Stomach (tissue), 9 donors: Measurements from ENCODE around the gene YIF1B. TPM values are rescaled to one million over a fixed set of nuclear protein-coding genes. Genes with fewer than 3 reads are reported as not detected.

Experiments
- DNase-seq, 2 donors: peaks; one replicate each; pipeline versions ENCODE4 v3.0.0 to v3.0.0-alpha.2; 2013 to 2019
- H3K27ac ChIP-seq, 5 donors: fragments of 200-600 bp in 4 of 5; sonication (generic) in 4 of 5; one replicate each; pipeline ENCODE4 v1.5.1; 2013 to 2019; ENCODE audit warnings: mild to moderate bottlenecking in 1 of 5, moderate library complexity in 1 of 5
- H3K27me3 ChIP-seq, 3 donors: fragments of 200-600 bp; sonication (generic); one replicate each; pipeline ENCODE4 v1.5.1; 2017 to 2019; ENCODE audit warnings: mixed run types in 1 of 3
- H3K36me3 ChIP-seq, 4 donors: fragments of 200-600 bp; sonication (generic); 1 replicate in 3 of 4; 2 replicates in 1 of 4; pipeline ENCODE4 v1.5.1; 2016 to 2019
- H3K4me1 ChIP-seq, 4 donors: fragments of 200-600 bp; sonication (generic); one replicate each; pipeline ENCODE4 v1.5.1; 2016 to 2019
- H3K4me3 ChIP-seq, 4 donors: fragments of 200-600 bp; sonication (generic) in 3 of 4; one replicate each; pipeline ENCODE4 v1.5.1; 2016 to 2019; ENCODE audit warnings: mild to moderate bottlenecking in 1 of 4
- H3K9me3 ChIP-seq, 4 donors: fragments of 200-600 bp; sonication (generic); one replicate each; pipeline ENCODE4 v1.5.1; 2016 to 2019
- CTCF ChIP-seq, 7 experiments: fragments of 450-650 bp in 4 of 7; fragments of 200-600 bp in 3 of 7; sonication (generic) in 3 of 7; IDR thresholded peaks; one replicate each; pipeline ENCODE4 v1.5.1; 2016 to 2019; ENCODE audit warnings: antibody characterized with exemption in 7 of 7, control low read depth in 2 of 7, mild to moderate bottlenecking in 1 of 7
- EP300 ChIP-seq: sonication (generic); formaldehyde crosslinking; IDR thresholded peaks from one replicate; pipeline ENCODE4 v1.6.1; 2017; ENCODE audit warnings: antibody characterized with exemption
- POLR2A ChIP-seq, 4 donors: fragments of 450-650 bp; IDR thresholded peaks; one replicate each; pipeline ENCODE4 v1.6.1; 2016; ENCODE audit warnings: antibody characterized with exemption in 4 of 4, control low read depth in 2 of 4, mild to moderate bottlenecking in 1 of 4, moderate library complexity in 1 of 4
- POLR2AphosphoS5 ChIP-seq, 3 donors: sonication (generic); formaldehyde crosslinking; IDR thresholded peaks; one replicate each; pipeline ENCODE4 v1.6.1; 2016; ENCODE audit warnings: antibody characterized with exemption in 3 of 3
- WGBS, 5 donors: extraction: QIAGEN DNeasy Blood & Tissue Kit in 3 of 5; methylation state at CpG; one replicate each; pipeline versions ENCODE4 v1.1.5 to v1.1.7; 2013 to 2018; 5-methylcytosine and 5-hydroxymethylcytosine counted together
- intact Hi-C: fragments of 100-400 bp; cut with DNase I; formaldehyde crosslinking; loops from one replicate; pipeline ENCODE4 v1.15.1; 2023; ENCODE audit warnings: low total_unique reads
- polyA plus RNA-seq, 3 donors: library from polyadenylated mRNA; stranded (reverse); fragments of 200-250 nt; gene quantifications; one replicate each; pipeline ENCODE4 v1.2.3, GENCODE V29; 2013
- total RNA-seq, 5 donors: library from RNA; depleted of rRNA; stranded (reverse); fragments of >200 nt; gene quantifications; one replicate each; pipeline versions ENCODE4 v1.1.0 to v1.2.3, GENCODE V29; 2014 to 2016
- donor health status: healthy with polysubstance abuse.
- donor health status: Bipolar disorder and iron deficiency.
- donor health status: healthy.

YIF1B gene
- total and polyA plus RNA-seq, 8 donors = 4.7 to 30.4 (median 15.7) TPM

- no peak for TF ChIP-seq POLR2AphosphoS5 (IDR thresholded peaks at IDR 0.05)
- TF ChIP-seq POLR2A (IDR thresholded peaks at IDR 0.05) = no peak
- TF ChIP-seq EP300 = no peak
- TF ChIP-seq CTCF (IDR thresholded peaks at IDR 0.05) = no peak
- intact Hi-C loops = no loop called here
- peak overlapping the region in 1 of 5 donors; percentile 26 for H3K27ac ChIP-seq
- no peak overlapping the region for H3K4me3 ChIP-seq
- DNase-seq = no peak
- WGBS, 5 donors = 73 to 87% (median 75%) methylated on average over 17 of the region's 17 CpGs
- peaks cover 36 to 60% (median 50%) of the 10 kb centered on the region in 4 donors for H3K4me1 ChIP-seq
- no peaks in the 10 kb centered on the region for H3K27me3 ChIP-seq
- peaks cover 0 to 13% (median 6%) of the 10 kb centered on the region in 4 donors for H3K36me3 ChIP-seq
- no peaks in the 10 kb centered on the region for H3K9me3 ChIP-seq
These were observed 35.5 kb downstream of the YIF1B start for GRCh38 chr19:38280030-38280921.

GRCh38 chr19:38278751-38279150 lies 37.0 kb downstream of the YIF1B start:
- WGBS, 5 donors = 55 to 76% (median 72%) methylated on average over 2 of the region's 2 CpGs
- Histone ChIP-seq H3K4me3 (no peak overlapping the region), H3K4me1 (peaks cover 48 to 64% (median 53%) of the 10 kb centered on the region in 4 donors), H3K36me3 (peaks cover 0 to 5% (median 0%) of the 10 kb centered on the region in 4 donors), H3K27me3 (no peaks in the 10 kb centered on the region), H3K9me3 (no peaks in the 10 kb centered on the region), H3K27ac (peak overlapping the region; percentile 2 to 80 (median 67))
- no peak for DNase-seq
- no peak for TF ChIP-seq CTCF (IDR thresholded peaks at IDR 0.05)
- TF ChIP-seq POLR2AphosphoS5 (IDR thresholded peaks at IDR 0.05) = no peak
- TF ChIP-seq EP300 = no peak
- TF ChIP-seq POLR2A (IDR thresholded peaks at IDR 0.05) = no peak
- intact Hi-C loops = no loop called here

- peak; percentile 39 to 50 for DNase-seq
- Histone ChIP-seq H3K4me1 (peaks cover 48 to 70% (median 59%) of the 10 kb centered on the region in 4 donors), H3K9me3 (no peaks in the 10 kb centered on the region), H3K4me3 (no peak overlapping the region), H3K27ac (peak overlapping the region; percentile 2 to 80 (median 67)), H3K27me3 (no peaks in the 10 kb centered on the region), H3K36me3 (peaks cover 0 to 5% (median 0%) of the 10 kb centered on the region in 4 donors)
- 47 to 54% (median 49%) methylated on average over 9 of the region's 9 CpGs for WGBS, 5 donors
- TF ChIP-seq POLR2AphosphoS5 (IDR thresholded peaks at IDR 0.05) = peak in 1 of 3 donors; percentile 38
- no peak for TF ChIP-seq EP300
- TF ChIP-seq CTCF (IDR thresholded peaks at IDR 0.05) = no peak
- no peak for TF ChIP-seq POLR2A (IDR thresholded peaks at IDR 0.05)
- intact Hi-C loops = no loop called here
These were observed 37.6 kb downstream of the YIF1B start for GRCh38 chr19:38277969-38278680.

- H3K4me1 ChIP-seq = peaks cover 48 to 68% (median 63%) of the 10 kb centered on the region in 4 donors
- TF ChIP-seq POLR2AphosphoS5 (IDR thresholded peaks at IDR 0.05) = peak in 1 of 3 donors; percentile 44
- no peak for TF ChIP-seq POLR2A (IDR thresholded peaks at IDR 0.05)
- H3K27ac ChIP-seq = peak overlapping the region in 4 of 5 donors; percentile 45 to 80 (median 70)
- 33 to 50% (median 39%) methylated on average over 5 of the region's 5 CpGs for WGBS, 5 donors
- DNase-seq = peak in 1 of 2 donors; percentile 73
- H3K4me3 ChIP-seq = no peak overlapping the region
- peaks cover 0 to 5% (median 0%) of the 10 kb centered on the region in 4 donors for H3K36me3 ChIP-seq
- no peaks in the 10 kb centered on the region for H3K27me3 ChIP-seq
- no peaks in the 10 kb centered on the region for H3K9me3 ChIP-seq
- intact Hi-C loops = no loop called here
These were observed 38.2 kb downstream of the YIF1B start for GRCh38 chr19:38277549-38277948.
